Kidney glomerular epithelial cell (primary cell): ENCODE data around the gene APOC4.
"Not testable (repeated sequence)": the region's sequence is repeated elsewhere in the genome, so short reads cannot be mapped to it uniquely, and the experiment has no call there.

Experiments
- DNase-seq: peaks from one replicate; lab custom pipeline; 2025; lab: John Stamatoyannopoulos, UW

APOC4 gene

GRCh38 chr19:44914433-44915206 lies 27.4 kb upstream of the APOC4 start, which contains the start of gene APOC1:
Gene APOC1 (plus strand): TSS chr19:44914608. CDS start chr19:44914892, 284 bp downstream.
- peak; percentile 84 for DNase-seq

- no peak for DNase-seq
Observed at GRCh38 chr19:44924243-44924725, 17.8 kb upstream of the APOC4 start.

GRCh38 chr19:44925114-44925891 lies 16.7 kb upstream of the APOC4 start:
- no peak for DNase-seq

GRCh38 chr19:44926245-44927077 lies 15.6 kb upstream of the APOC4 start:
- not testable (repeated sequence) for DNase-seq

- no peak for DNase-seq
Observed at GRCh38 chr19:44927746-44928145, 14.3 kb upstream of the APOC4 start.

GRCh38 chr19:44930088-44930487 lies 11.9 kb upstream of the APOC4 start:
- no peak for DNase-seq

- DNase-seq = no peak
Observed at GRCh38 chr19:44931541-44931940, 10.5 kb upstream of the APOC4 start.

- DNase-seq = no peak
Observed at GRCh38 chr19:44939668-44940067, 2.4 kb upstream of the APOC4 start.

GRCh38 chr19:44943801-44944249 lies 1.8 kb downstream of the APOC4 start:
- no peak for DNase-seq

- no peak for DNase-seq
Observed at GRCh38 chr19:44947041-44947581, 5.1 kb downstream of the APOC4 start.

GRCh38 chr19:44948237-44948636 lies 6.2 kb downstream of the APOC4 start:
- no peak for DNase-seq

- no peak for DNase-seq
Observed at GRCh38 chr19:44948763-44949374, 6.8 kb downstream of the APOC4 start.

GRCh38 chr19:44949550-44949949 lies 7.5 kb downstream of the APOC4 start:
- DNase-seq = no peak

GRCh38 chr19:44951179-44952159 lies 9.4 kb downstream of the APOC4 start:
- DNase-seq = peak; percentile 76

GRCh38 chr19:44954278-44954648 lies 12.2 kb downstream of the APOC4 start:
- DNase-seq = no peak

GRCh38 chr19:44954649-44955504 lies 12.8 kb downstream of the APOC4 start, which contains the start of gene CLPTM1:
Gene CLPTM1 (plus strand): TSS chr19:44955380. CDS start chr19:44955396, 16 bp downstream.
- DNase-seq = peak; percentile 93

GRCh38 chr19:44955505-44956439 lies 13.7 kb downstream of the APOC4 start:
- DNase-seq = no peak

- DNase-seq = no peak
Observed at GRCh38 chr19:44957526-44957925, 15.5 kb downstream of the APOC4 start.
